ENCODE measurements around the gene FNTB. TPM values are rescaled to one million over a fixed set of nuclear protein-coding genes. Genes with fewer than 3 reads are reported as not detected.

The FNTB gene
- total and polyA plus RNA-seq, 2 donors (not counting 3 experiments of a cell fraction or from before 2014, with no cell fraction given) = 21.0 to 21.6 TPM

DNA sequence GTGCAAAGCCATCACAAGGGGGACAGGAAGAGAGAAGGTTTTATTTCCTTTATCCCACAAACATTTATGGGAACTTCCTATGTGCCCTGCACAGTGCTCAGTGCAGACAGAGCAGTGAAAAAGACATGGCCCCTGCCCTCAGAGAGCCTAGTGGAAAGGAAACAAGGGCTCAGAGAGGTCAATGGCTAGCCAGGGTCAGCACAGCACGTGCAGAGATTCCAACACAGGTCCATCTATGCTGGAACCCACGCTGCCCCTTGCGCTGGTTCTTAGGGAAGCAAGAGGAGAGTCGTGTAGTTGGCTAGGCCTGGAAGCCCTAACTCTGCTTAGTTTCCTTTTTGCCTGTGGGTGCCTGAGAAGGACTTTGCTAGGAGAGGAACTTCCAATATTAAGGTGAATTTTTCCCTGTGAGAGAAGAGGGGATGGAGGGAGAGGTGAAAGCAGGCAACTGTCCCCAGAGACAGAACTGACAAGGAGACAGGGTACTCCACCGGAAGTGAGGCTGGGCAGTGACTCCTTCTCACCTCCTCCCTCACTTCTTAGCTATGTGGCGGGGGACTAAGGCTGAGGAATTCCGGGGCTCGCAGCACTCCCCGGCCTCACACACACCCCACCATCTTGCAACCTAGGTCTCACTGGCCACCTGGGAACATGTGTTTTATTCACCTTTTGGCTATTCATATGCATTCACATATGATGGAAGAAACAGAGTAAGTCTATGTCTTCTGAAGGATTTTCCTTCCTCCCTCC lies 32.0 kb upstream of the FNTB start:
- no peak for DNase-seq (ENCODE audit: low read depth, low spot score)
- CTCF ChIA-PET = no interaction called here
- no peaks in the 10 kb centered on the region for H3K79me2 ChIP-seq (ENCODE audit: control insufficient read depth, insufficient read depth, low read length)
- H3K36me3 ChIP-seq (ENCODE audit: control insufficient read depth in 2 of 2, extremely low read depth in 1 of 2, insufficient read depth in 2 of 2, low read length in 2 of 2) = peaks cover 0 to 20% of the 10 kb centered on the region in 2 experiments
- intact Hi-C loops (cut with micrococcal nuclease) = no loop called here
- no peak for FAIRE-seq
- TF ChIP-seq FOS (IDR thresholded peaks at IDR 0.05; ENCODE audit: borderline replicate concordance, insufficient read depth, low read length) = no peak
- no peak for TF ChIP-seq EZH2 (IDR thresholded peaks at IDR 0.05; ENCODE audit: borderline replicate concordance, low read depth, low read length, severe bottlenecking)
- TF ChIP-seq, protein P1, sequence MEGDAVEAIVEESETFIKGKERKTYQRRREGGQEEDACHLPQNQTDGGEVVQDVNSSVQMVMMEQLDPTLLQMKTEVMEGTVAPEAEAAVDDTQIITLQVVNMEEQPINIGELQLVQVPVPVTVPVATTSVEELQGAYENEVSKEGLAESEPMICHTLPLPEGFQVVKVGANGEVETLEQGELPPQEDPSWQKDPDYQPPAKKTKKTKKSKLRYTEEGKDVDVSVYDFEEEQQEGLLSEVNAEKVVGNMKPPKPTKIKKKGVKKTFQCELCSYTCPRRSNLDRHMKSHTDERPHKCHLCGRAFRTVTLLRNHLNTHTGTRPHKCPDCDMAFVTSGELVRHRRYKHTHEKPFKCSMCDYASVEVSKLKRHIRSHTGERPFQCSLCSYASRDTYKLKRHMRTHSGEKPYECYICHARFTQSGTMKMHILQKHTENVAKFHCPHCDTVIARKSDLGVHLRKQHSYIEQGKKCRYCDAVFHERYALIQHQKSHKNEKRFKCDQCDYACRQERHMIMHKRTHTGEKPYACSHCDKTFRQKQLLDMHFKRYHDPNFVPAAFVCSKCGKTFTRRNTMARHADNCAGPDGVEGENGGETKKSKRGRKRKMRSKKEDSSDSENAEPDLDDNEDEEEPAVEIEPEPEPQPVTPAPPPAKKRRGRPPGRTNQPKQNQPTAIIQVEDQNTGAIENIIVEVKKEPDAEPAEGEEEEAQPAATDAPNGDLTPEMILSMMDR (IDR thresholded peaks at IDR 0.05; ENCODE audit: extremely low read depth in 1 of 2, insufficient read depth in 1 of 2, low read depth in 1 of 2, low read length in 2 of 2) = no peak
- TF ChIP-seq GATA2 (IDR thresholded peaks at IDR 0.05; ENCODE audit: insufficient read depth, insufficient read length, low read depth, low read length) = no peak
- TF ChIP-seq POLR2A (IDR thresholded peaks at IDR 0.05; ENCODE audit: low read depth, low read length) = no peak
- TF ChIP-seq, protein P2, sequence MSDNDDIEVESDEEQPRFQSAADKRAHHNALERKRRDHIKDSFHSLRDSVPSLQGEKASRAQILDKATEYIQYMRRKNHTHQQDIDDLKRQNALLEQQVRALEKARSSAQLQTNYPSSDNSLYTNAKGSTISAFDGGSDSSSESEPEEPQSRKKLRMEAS (IDR thresholded peaks at IDR 0.05; ENCODE audit: insufficient read depth, insufficient read length) = no peak
- no peak for TF ChIP-seq MYC (IDR thresholded peaks at IDR 0.05; ENCODE audit: low read depth, low read length)
- TF ChIP-seq POLR2AphosphoS5 (IDR thresholded peaks at IDR 0.05; ENCODE audit: insufficient read depth, low read depth, low read length) = no peak
- TF ChIP-seq JUN (IDR thresholded peaks at IDR 0.05; ENCODE audit: borderline replicate concordance, insufficient read depth, insufficient read length, low read depth) = no peak
- no peaks in the 10 kb centered on the region for H3K27me3 ChIP-seq (ENCODE audit: control insufficient read depth in 2 of 2, insufficient read depth in 2 of 2, low read length in 2 of 2)
- no peaks in the 10 kb centered on the region for H3K4me1 ChIP-seq (ENCODE audit: control insufficient read depth, extremely low read depth, insufficient read depth, low read length)
- no peak overlapping the region for H2AFZ ChIP-seq (ENCODE audit: low read depth, low read length)
- dilution Hi-C loops (cut with MboI; ENCODE audit: extremely low pct_ligation_motif_present, low sequenced_read_pairs) = no loop called here
- no peak overlapping the region for H3K4me3 ChIP-seq (replicated peaks in 1 of 3; ENCODE audit: insufficient read depth in 1 of 3, low read depth in 1 of 3, low read length in 3 of 3)
- POLR2A ChIA-PET = no interaction called here
- no peaks in the 10 kb centered on the region for H3K9me1 ChIP-seq (replicated peaks; ENCODE audit: control insufficient read depth, extremely low read depth, insufficient read depth, low read length)
- BruUV-seq (replicated peaks) = no TSS peak
- no peaks in the 10 kb centered on the region for H3K9me3 ChIP-seq (replicated peaks; ENCODE audit: control insufficient read depth, insufficient read depth, low read length)
- no peak overlapping the region for H3K9ac ChIP-seq (replicated peaks; ENCODE audit: extremely low read depth, insufficient read depth, low read length)
- H3K4me2 ChIP-seq (ENCODE audit: insufficient read depth, low read length) = no peak overlapping the region
- H4K20me1 ChIP-seq (replicated peaks; ENCODE audit: control insufficient read depth, extremely low read depth, insufficient read depth, low read length) = no peaks in the 10 kb centered on the region
- no peak overlapping the region for H3K27ac ChIP-seq (ENCODE audit: insufficient read depth, low read depth, low read length)

All from endothelial cell of umbilical vein (primary cell).